WI38 (cell line): ENCODE data around the gene ZPR1.
"Not testable (repeated sequence)": the region's sequence is repeated elsewhere in the genome, so short reads cannot be mapped to it uniquely, and the experiment has no call there.

Experiments used
- H3K4me3 ChIP-seq: 2 replicates; pipeline ENCODE4 v1.5.1; 2011; ENCODE audit warnings: low read depth, mild to moderate bottlenecking, control low read depth, low read length
- TF ChIP-seq, protein P1 (sequence below): IDR thresholded peaks from 2 replicates; pipeline ENCODE4 v1.5.1; 2012; ENCODE audit warnings: low read depth, mild to moderate bottlenecking, control low read depth, low read length

ZPR1 gene

DNA sequence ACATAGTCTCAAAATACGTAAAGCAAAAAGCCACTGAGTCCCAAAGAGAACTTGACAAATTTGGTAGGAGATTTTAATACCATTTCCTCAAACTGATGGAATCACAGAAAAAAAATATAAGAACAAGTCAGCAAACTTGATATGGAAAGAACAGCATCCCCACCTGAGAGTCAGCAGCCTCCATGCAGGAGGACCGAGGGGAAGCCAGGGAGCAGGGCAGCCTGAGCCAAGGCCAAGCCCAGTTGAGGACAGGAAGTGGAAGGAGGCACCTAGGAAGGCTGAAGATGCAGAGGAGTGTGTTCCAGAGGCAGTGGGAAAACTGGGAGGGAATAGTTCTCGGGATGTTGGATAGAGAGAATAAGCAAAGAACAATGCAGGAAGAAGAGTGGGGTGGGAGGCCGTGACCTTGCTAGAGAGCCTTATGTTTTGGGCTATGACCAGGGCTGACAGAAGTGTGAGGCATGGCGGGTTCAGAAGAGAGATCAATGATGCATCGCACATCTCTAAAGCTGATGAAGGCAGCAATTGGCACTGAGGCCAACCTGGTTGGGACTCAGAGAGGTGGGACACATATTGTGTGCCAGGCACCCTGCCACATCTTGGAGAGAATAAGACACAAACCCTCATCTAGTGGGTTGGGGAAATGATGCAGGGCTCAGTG, 19.9 kb upstream of the ZPR1 start:
- TF ChIP-seq, protein P1, sequence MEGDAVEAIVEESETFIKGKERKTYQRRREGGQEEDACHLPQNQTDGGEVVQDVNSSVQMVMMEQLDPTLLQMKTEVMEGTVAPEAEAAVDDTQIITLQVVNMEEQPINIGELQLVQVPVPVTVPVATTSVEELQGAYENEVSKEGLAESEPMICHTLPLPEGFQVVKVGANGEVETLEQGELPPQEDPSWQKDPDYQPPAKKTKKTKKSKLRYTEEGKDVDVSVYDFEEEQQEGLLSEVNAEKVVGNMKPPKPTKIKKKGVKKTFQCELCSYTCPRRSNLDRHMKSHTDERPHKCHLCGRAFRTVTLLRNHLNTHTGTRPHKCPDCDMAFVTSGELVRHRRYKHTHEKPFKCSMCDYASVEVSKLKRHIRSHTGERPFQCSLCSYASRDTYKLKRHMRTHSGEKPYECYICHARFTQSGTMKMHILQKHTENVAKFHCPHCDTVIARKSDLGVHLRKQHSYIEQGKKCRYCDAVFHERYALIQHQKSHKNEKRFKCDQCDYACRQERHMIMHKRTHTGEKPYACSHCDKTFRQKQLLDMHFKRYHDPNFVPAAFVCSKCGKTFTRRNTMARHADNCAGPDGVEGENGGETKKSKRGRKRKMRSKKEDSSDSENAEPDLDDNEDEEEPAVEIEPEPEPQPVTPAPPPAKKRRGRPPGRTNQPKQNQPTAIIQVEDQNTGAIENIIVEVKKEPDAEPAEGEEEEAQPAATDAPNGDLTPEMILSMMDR: no peak
- no peak overlapping the region for H3K4me3 ChIP-seq

- H3K4me3 ChIP-seq: no peak overlapping the region
- TF ChIP-seq, protein P1: no peak
Observed at GRCh38 chr11:116804001-116804400, 16.2 kb upstream of the ZPR1 start.

GRCh38 chr11:116801662-116802061, 13.8 kb upstream of the ZPR1 start:
- not testable (repeated sequence) for H3K4me3 ChIP-seq

DNA sequence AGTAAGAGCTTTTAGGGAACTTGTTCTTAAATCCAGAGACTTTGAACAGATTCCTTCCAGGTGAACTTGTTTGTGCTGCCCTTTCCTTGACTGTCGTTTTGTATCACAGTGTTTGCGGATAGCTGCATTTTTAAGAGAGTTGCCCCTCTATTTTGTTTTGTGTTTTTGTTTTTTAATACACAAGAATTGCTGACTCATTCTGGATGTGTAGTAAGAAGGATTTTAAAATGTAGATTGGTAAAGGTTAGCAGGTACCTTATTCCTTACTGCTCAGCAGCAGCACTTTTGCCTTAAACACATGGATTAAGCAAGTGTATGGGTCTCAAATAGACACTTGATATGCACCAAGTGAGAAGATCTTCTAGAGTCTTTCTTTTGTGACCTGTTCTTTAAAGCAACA, 12.8 kb upstream of the ZPR1 start:
- no peak overlapping the region for H3K4me3 ChIP-seq
- TF ChIP-seq, protein P1: no peak

DNA sequence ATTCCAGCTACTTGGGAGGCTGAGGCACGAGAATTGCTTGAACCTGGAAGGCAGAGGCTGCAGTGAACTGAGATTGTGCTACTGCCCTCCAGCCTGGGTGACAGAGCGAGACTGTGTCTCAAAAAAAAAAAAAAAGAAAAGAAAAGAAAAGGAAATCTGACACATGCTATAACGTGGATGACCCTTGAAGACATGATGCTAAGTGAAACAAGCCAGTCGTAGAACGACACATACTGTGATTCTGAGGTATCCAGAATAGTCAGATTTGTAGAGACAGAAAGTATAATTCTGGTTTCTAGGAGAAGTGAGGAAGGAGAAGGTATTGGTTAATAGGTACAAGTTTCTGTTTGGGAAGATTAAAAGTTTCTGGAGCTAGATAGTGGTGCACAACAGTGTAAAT, 10.5 kb upstream of the ZPR1 start:
- no peak overlapping the region for H3K4me3 ChIP-seq
- TF ChIP-seq, protein P1: no peak

GRCh38 chr11:116797816-116798215, 10.0 kb upstream of the ZPR1 start:
- no peak overlapping the region for H3K4me3 ChIP-seq
- TF ChIP-seq, protein P1: no peak

GRCh38 chr11:116796548-116796947, 8.7 kb upstream of the ZPR1 start:
- TF ChIP-seq, protein P1: no peak
- H3K4me3 ChIP-seq: no peak overlapping the region

DNA sequence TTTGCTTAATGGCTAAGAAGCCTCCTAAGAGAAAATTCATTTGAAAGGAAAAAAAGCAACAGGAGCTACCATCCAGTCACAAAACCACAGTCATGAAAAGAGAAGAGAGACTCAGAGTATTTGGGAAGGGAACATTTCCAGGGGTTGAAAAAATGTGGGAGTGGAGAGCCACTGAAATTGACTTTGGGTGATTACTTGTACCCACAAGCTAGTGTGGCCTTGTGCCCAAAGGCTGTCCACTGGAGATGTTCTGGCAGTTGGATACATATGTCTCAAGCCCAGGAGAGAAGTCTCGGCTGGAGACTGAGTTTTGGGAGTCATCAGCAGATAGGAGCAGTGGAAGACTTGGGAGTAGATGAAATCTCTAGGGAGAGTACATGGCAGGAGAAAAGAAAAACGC, 7.0 kb upstream of the ZPR1 start:
- TF ChIP-seq, protein P1: no peak
- H3K4me3 ChIP-seq: no peak overlapping the region
